OCI-LY7 (cell line): ENCODE data around the gene AQP12B.

Source experiments
- CTCF ChIP-seq: fragments of 200-600 bp; sonication (generic); conservative IDR thresholded peaks from 2 replicates; pipeline ENCODE4 v1.5.1; 2014; ENCODE audit warnings: mild to moderate bottlenecking, antibody characterized with exemption, low read length, moderate library complexity, mixed read lengths
- EZH2phosphoT487 ChIP-seq: fragments of 200-600 bp; sonication (generic); IDR thresholded peaks from 2 replicates; pipeline ENCODE4 v1.6.1; 2018; ENCODE audit warnings: low read depth, borderline replicate concordance, mild to moderate bottlenecking, mixed run types, antibody characterized with exemption, low read length, moderate library complexity, mixed read lengths

DNA sequence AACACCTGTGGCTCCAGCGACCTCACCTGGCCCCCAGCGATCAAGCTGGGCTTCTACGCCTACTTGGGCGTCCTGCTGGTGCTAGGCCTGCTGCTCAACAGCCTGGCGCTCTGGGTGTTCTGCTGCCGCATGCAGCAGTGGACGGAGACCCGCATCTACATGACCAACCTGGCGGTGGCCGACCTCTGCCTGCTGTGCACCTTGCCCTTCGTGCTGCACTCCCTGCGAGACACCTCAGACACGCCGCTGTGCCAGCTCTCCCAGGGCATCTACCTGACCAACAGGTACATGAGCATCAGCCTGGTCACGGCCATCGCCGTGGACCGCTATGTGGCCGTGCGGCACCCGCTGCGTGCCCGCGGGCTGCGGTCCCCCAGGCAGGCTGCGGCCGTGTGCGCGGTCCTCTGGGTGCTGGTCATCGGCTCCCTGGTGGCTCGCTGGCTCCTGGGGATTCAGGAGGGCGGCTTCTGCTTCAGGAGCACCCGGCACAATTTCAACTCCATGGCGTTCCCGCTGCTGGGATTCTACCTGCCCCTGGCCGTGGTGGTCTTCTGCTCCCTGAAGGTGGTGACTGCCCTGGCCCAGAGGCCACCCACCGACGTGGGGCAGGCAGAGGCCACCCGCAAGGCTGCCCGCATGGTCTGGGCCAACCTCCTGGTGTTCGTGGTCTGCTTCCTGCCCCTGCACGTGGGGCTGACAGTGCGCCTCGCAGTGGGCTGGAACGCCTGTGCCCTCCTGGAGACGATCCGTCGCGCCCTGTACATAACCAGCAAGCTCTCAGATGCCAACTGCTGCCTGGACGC is 52.5 kb downstream of the AQP12B start:
- TF ChIP-seq CTCF (no peak), EZH2phosphoT487 (no peak)
